NT2/D1 (cell line): ENCODE measurements around the gene ZNHIT2.

Experiments used
- DNase-seq: peaks from one replicate; pipeline ENCODE4 v3.0.0-alpha.2; 2011; ENCODE audit warnings: low read depth, low spot score
- H3K27me3 ChIP-seq: 2 replicates; pipeline ENCODE4 v1.6.0; 2011; ENCODE audit warnings: mild to moderate bottlenecking; ENCODE audit not compliant: insufficient read length, insufficient read depth
- H3K36me3 ChIP-seq: 2 replicates; pipeline ENCODE4 v1.6.1; 2011; ENCODE audit warnings: mild to moderate bottlenecking, low read length, mixed read lengths; ENCODE audit not compliant: insufficient read depth, insufficient read length
- H3K4me1 ChIP-seq: 2 replicates; pipeline ENCODE4 v1.5.1; 2011; ENCODE audit not compliant: insufficient read depth, insufficient read length
- H3K4me3 ChIP-seq: 2 replicates; pipeline ENCODE4 v1.5.1; 2011; ENCODE audit warnings: low read depth; ENCODE audit not compliant: insufficient read length
- H3K9ac ChIP-seq: 2 replicates; pipeline ENCODE4 v1.6.0; 2011; ENCODE audit warnings: low read depth; ENCODE audit not compliant: insufficient read length
- H3K9me3 ChIP-seq: 2 replicates; pipeline ENCODE4 v1.5.1; 2011; ENCODE audit warnings: mild to moderate bottlenecking, low read length; ENCODE audit not compliant: insufficient read depth
- SUZ12 ChIP-seq: IDR thresholded peaks from 2 replicates; pipeline ENCODE4 v1.6.1; 2011; ENCODE audit not compliant: insufficient read length, insufficient read depth; ENCODE audit errors: extremely low read depth
- YY1 ChIP-seq: IDR thresholded peaks from 2 replicates; pipeline ENCODE4 v1.6.1; 2011; ENCODE audit not compliant: insufficient read length, insufficient read depth
- ZNF274 ChIP-seq: IDR thresholded peaks from 2 replicates; pipeline ENCODE4 v1.6.1; 2011; ENCODE audit warnings: mild to moderate bottlenecking, low read depth, low read length

Gene ZNHIT2

GRCh38 chr11:65147352-65148075 is 30.0 kb upstream of the ZNHIT2 start:
- Histone ChIP-seq H3K4me3 (no peak overlapping the region), H3K9me3 (peaks cover 19% of the 10 kb centered on the region), H3K9ac (no peak overlapping the region), H3K4me1 (peaks cover 7% of the 10 kb centered on the region), H3K27me3 (no peaks in the 10 kb centered on the region), H3K36me3 (no peaks in the 10 kb centered on the region)
- TF ChIP-seq SUZ12 (no peak), YY1 (no peak), ZNF274 (no peak)
- no peak for DNase-seq

GRCh38 chr11:65141896-65142494 is 24.5 kb upstream of the ZNHIT2 start:
- Histone ChIP-seq H3K4me1 (no peaks in the 10 kb centered on the region), H3K9me3 (peaks cover 9% of the 10 kb centered on the region), H3K4me3 (no peak overlapping the region), H3K27me3 (no peaks in the 10 kb centered on the region), H3K36me3 (no peaks in the 10 kb centered on the region), H3K9ac (no peak overlapping the region)
- DNase-seq = no peak
- TF ChIP-seq YY1 = no peak
- no peak for TF ChIP-seq SUZ12
- TF ChIP-seq ZNF274 = no peak

GRCh38 chr11:65136515-65137096 is 19.1 kb upstream of the ZNHIT2 start:
- no peak for DNase-seq
- Histone ChIP-seq H3K9me3 (no peaks in the 10 kb centered on the region), H3K27me3 (no peaks in the 10 kb centered on the region), H3K4me3 (no peak overlapping the region), H3K9ac (no peak overlapping the region), H3K4me1 (peaks cover 12% of the 10 kb centered on the region), H3K36me3 (peaks cover 15% of the 10 kb centered on the region)
- TF ChIP-seq ZNF274 (no peak), YY1 (no peak), SUZ12 (no peak)

- H3K36me3 ChIP-seq = peaks cover 24% of the 10 kb centered on the region
- peak overlapping the region; percentile 96 for H3K4me3 ChIP-seq
- H3K4me1 ChIP-seq = peaks cover 12% of the 10 kb centered on the region
- no peaks in the 10 kb centered on the region for H3K27me3 ChIP-seq
- H3K9ac ChIP-seq = peak overlapping the region; percentile 99
- DNase-seq = no peak
- H3K9me3 ChIP-seq = no peaks in the 10 kb centered on the region
- no peak for TF ChIP-seq ZNF274
- TF ChIP-seq SUZ12 = no peak
- no peak for TF ChIP-seq YY1
These were observed 18.2 kb upstream of the ZNHIT2 start for GRCh38 chr11:65135633-65136145.

GRCh38 chr11:65134952-65135632 is 17.6 kb upstream of the ZNHIT2 start:
- H3K9ac ChIP-seq = peak overlapping the region; percentile 99
- H3K36me3 ChIP-seq = peaks cover 29% of the 10 kb centered on the region
- H3K27me3 ChIP-seq = no peaks in the 10 kb centered on the region
- TF ChIP-seq ZNF274 = no peak
- TF ChIP-seq SUZ12 = no peak
- no peak for TF ChIP-seq YY1
- peak; percentile 98 for DNase-seq
- no peaks in the 10 kb centered on the region for H3K9me3 ChIP-seq
- H3K4me3 ChIP-seq = peak overlapping the region; percentile 96
- peaks cover 12% of the 10 kb centered on the region for H3K4me1 ChIP-seq

GRCh38 chr11:65134240-65134951 is 16.9 kb upstream of the ZNHIT2 start, which contains the start of gene SYVN1:
SYVN1 (minus strand) TSS chr11:65134519; CDS start chr11:65133601, 918 bp downstream.
- Histone ChIP-seq H3K36me3 (peaks cover 36% of the 10 kb centered on the region), H3K9ac (peak within 1 kb of the TSS; percentile 99), H3K9me3 (no peaks in the 10 kb centered on the region), H3K27me3 (no peaks in the 10 kb centered on the region), H3K4me1 (peaks cover 12% of the 10 kb centered on the region), H3K4me3 (peak within 1 kb of the TSS; percentile 96)
- TF ChIP-seq ZNF274 (no peak), SUZ12 (no peak), YY1 (no peak)
- DNase-seq = peak; percentile 73
